Measurements from ENCODE around the gene OR2T10.
A peak's percentile ranks its signal among the peaks of the same experiment; 100 is the strongest.
"Not testable (repeated sequence)": the region's sequence is repeated elsewhere in the genome, so short reads cannot be mapped to it uniquely, and the experiment has no call there.

Gene OR2T10

DNA sequence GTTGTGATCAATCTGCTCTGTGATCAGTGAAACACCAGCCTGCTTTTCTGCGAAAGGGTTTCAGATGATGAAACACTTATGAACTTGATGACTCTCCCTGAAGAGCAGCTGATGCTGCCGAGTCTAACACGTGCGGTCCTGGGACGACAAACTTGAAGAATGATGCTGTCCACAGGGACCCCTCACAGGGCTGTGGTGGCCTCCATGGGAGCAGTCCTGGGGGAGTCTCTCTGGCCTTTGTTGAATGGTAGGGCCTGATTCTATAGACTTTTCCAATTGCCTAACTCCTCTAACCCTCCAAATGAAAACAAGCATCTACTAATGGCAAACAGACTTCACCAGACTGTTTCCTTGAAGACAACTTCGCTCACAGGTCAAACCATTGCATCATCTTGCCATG is at the start of gene OR2T10:
OR2T10 (minus strand) TSS at position 112 of the 400 bp plus-strand sequence. CDS start 3,932 bp downstream, outside the sequence.
- DNase-seq, result no peak

DNA sequence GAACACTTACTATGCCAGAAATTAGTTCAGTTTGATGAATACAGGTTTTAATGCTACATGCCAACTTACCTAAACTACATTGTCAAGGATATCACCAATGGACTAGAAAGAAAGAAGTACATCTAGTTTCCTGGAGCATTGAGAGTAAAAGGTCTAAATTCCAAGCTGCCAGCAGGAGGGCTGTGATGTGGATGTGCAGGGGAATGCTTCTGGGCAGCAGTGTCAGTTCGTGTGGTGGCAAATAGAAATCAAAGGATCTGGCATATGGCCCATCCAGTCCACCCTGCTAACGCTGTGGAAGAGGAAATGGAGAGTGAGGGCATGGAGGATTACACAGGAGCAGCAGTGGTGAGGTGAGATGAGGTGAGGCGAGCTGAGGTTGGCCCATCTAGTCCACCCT is 47.7 kb upstream of the OR2T10 start, which contains the start of gene OR2T35:
OR2T35 (minus strand) TSS at position 101 of the 400 bp plus-strand sequence. CDS start 6,020 bp downstream, outside the sequence.
- DNase-seq, result not testable (repeated sequence)

- not testable (repeated sequence) for DNase-seq
Measured at GRCh38 chr1:248642971-248643651, 45.6 kb upstream of the OR2T10 start.

DNA sequence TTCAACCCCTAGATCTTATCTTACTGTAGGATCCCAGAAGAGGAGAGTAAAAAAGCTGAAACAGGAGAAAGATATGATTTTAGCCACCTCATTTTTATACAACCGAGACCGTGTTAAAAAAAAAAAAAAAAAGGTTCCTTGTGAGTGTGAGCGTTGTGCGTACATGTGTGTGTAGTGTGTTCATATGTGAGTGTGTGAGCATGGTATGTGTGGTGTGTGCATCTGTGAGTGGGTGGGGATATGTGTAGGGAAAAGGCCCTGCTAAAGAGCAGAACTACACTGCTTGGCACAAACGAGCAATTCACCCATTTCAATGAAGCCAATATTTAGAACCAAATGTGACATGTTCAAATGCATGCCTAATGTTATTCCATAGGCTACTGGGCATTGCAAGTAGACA is 44.1 kb upstream of the OR2T10 start:
- DNase-seq, result not testable (repeated sequence)

DNA sequence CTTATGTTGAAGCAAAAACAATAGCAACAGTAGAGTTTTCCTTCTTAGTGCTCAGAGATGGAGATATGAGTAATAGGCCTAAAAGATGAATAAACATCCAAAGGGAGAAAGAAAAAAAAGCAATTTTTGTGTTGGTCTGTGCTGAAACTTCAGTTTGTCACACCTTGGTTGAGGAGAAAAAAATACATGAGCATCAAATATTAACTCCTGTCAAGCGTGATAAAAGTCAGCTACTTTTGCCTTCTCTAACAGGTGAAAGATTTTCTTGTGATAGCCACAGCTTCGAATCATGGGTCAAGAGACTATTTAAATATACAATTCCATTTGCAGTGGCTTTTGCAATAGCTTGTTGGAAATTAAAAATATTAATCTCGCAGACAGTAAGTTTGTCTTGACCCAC is 43.4 kb upstream of the OR2T10 start:
- DNase-seq, result not testable (repeated sequence)

DNA sequence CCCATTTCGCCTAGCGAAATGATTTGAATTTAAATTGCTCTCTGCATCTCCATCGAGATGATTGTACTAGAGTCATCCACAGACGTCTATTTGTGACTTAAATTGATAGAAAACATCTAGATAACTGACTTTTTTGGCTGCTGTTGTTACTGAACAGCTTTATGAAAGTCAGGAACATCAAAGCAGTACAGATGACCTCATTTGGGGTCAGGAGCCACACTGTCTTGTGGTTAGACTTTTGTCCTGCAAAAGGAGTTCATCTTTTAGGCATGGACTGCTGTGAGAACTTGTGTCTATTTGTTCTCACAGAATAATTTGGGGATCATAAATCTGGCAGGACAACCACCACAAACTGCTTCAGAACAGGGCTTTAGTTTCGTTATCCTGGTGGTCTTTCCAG is 42.2 kb upstream of the OR2T10 start:
- not testable (repeated sequence) for DNase-seq

- not testable (repeated sequence) for DNase-seq
Measured at GRCh38 chr1:248636612-248637011, 39.1 kb upstream of the OR2T10 start.

DNA sequence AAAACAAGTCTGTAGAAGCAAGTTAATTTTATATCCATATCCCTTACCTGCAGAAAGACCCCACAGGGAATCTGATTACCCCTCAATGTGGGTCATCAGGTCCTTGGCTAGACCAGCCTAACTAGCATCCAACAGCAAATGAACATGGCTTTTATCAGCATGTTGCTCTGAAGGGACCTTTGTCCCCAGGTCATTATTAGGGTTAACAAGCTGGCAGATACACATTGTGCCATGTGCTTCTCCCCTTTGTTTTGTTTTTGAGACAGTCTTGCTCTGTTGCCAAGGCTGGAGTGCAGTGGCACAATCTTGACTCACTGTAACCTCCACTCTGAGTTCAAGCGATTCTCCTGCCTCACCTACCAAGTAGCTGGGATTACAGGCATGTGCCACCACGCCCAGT is 37.5 kb upstream of the OR2T10 start, which contains the start of gene OR2T11:
OR2T11 (minus strand) TSS at position 101 of the 400 bp plus-strand sequence. CDS start 7,963 bp downstream, outside the sequence.
- not testable (repeated sequence) for DNase-seq

- peak; percentile 26 to 38 for DNase-seq
Measured at GRCh38 chr1:248631354-248632008, 34.0 kb upstream of the OR2T10 start.

GRCh38 chr1:248630551-248630950 is 33.1 kb upstream of the OR2T10 start:
- DNase-seq, result no peak

- DNase-seq, result no peak
Measured at GRCh38 chr1:248627971-248628844, 30.7 kb upstream of the OR2T10 start.

GRCh38 chr1:248625971-248626370 is 28.5 kb upstream of the OR2T10 start:
- DNase-seq, result no peak

DNA sequence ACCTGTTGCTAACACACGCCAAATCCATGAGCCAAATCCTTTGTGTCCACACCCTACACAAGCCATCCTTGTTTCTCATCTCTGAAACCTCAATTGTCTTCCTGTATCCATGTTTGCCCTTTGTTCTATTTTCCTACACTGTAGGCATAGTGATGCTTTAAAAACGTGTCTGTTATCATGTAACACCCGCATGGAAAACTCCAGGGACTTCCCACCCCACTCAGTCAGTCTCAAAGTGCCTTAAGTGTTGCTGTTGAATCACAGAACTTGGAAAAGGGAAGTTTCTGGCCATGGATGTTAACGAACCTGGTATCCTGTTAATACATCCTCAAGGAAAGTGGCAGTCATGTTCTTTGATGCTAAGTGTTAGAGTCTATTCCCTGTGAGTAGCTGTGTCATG is 27.7 kb upstream of the OR2T10 start:
- DNase-seq, result no peak

DNA sequence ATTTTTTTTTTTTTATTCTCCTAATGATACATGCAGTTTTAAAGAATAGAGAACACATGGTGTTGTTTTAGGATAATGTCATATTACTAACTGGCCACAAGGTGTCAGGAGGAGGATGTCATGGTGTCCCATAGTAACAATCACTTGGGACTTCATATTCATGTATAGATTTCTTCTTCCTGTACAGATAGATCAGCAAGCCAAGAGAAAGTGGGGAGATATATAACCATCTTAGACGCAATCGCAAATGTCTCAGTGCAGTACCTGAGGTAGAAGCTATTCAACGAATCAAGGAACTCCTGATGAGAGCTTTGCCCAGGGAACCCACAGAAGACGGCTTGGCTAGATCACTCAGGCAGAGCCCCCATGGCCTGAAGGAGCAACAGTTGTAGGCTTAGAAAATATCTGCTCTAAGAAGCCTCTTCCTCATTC is 25.1 kb upstream of the OR2T10 start:
- DNase-seq, result peak; percentile 36 to 45

DNA sequence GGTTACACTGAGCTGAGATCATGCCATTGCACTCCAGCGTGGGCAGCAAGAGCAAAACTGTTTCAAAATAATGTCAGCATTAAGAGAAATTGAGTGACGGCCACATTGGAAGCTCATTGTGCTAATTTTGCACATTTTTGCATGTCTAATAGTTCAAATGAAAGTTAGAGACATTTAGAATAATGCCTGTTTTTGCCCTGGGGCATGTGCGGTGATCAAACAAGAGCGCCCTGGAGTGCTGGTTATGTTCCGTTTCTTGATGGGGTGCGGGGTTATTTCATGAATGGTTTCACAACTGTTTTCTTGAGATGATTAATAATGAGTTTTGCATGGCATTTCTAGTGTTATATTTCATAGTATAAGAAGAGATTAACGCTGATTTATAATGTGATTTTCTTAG is 24.3 kb upstream of the OR2T10 start:
- no peak for DNase-seq

GRCh38 chr1:248618878-248619277 is 21.4 kb upstream of the OR2T10 start:
- DNase-seq, result peak; percentile 33 to 82

GRCh38 chr1:248618119-248618518 is 20.6 kb upstream of the OR2T10 start:
- DNase-seq, result no peak

DNA sequence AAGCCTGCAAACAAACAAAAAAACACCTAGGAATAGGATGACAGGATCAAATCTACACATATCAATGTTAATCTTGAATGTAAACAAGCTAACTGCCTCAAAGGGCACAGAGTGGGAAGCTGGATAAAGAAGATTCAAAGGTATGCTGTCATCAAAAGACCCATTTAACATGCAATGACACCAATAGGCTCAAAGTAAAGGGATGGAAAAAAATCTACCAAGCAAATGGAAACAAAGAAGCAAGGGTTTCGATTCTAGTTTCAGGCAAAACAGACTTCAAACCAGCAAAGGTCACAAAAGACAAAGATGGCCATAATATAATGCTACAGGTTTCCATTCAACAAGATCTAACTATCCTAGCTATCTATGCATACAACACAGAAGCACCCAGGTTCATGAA is 16.2 kb upstream of the OR2T10 start:
- no peak for DNase-seq

GRCh38 chr1:248611883-248612414 is 14.4 kb upstream of the OR2T10 start:
- peak in 1 of 2 donors; percentile 28 for DNase-seq

GRCh38 chr1:248610301-248610700 is 12.8 kb upstream of the OR2T10 start:
- DNase-seq, result no peak

- no peak for DNase-seq
Measured at GRCh38 chr1:248599396-248599795, 1.9 kb upstream of the OR2T10 start.

DNA sequence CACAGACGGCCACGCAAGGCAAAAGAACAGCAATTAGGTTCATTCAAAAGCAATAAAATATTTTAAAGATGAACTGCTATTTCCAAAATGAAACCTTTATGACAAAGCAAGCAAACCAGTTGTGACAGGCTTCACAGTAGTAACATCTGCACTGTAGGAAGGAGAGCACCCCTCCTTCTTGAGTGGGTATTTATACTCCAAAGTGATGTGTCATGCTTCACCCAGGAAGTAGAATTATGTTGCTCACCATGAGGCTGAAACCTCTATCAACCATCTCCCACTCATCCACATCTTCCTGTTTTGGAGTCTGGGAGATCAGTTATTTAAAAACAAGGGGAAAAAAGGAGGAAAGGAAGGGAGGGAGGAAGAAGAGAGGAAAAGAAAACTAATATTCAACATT is 885 bp downstream of the OR2T10 start:
- DNase-seq, result peak; percentile 56 to 76

GRCh38 chr1:248593226-248593625 is 4.3 kb downstream of the OR2T10 start:
- no peak for DNase-seq

Data from inflammatory macrophage treated with lipopolysaccharide for 1 hour (primary cell).